KOPT-K1 (cell line): Measurements from ENCODE around the gene METRNL.
"Not testable (repeated sequence)": the region's sequence is repeated elsewhere in the genome, so short reads cannot be mapped to it uniquely, and the experiment has no call there.

Experiments
- H3K27ac ChIP-seq: fragments of 200-600 bp; sonication (generic); 2 replicates; pipeline ENCODE4 v1.5.1; 2016; ENCODE audit warnings: antibody characterized with exemption, mild to moderate bottlenecking, low read depth, low read length; ENCODE audit not compliant: poor library complexity, severe bottlenecking
- H3K36me3 ChIP-seq: fragments of 200-600 bp; sonication (generic); 2 replicates; pipeline ENCODE4 v1.5.1; 2017; ENCODE audit warnings: antibody characterized with exemption, mild to moderate bottlenecking, low read length, moderate library complexity; ENCODE audit not compliant: insufficient read depth
- H3K9me3 ChIP-seq: fragments of 200-600 bp; sonication (generic); 2 replicates; pipeline ENCODE4 v1.5.1; 2017; ENCODE audit warnings: antibody characterized with exemption, low read length, mild to moderate bottlenecking; ENCODE audit not compliant: insufficient read depth, poor library complexity, severe bottlenecking

The METRNL gene

GRCh38 chr17:83046448-83047181 is 32.8 kb upstream of the METRNL start:
- peaks cover 48% of the 10 kb centered on the region for H3K9me3 ChIP-seq
- H3K27ac ChIP-seq, result no peak overlapping the region
- peaks cover 29% of the 10 kb centered on the region for H3K36me3 ChIP-seq

GRCh38 chr17:83047182-83047478 is 32.3 kb upstream of the METRNL start:
- peaks cover 24% of the 10 kb centered on the region for H3K36me3 ChIP-seq
- H3K9me3 ChIP-seq, result peaks cover 43% of the 10 kb centered on the region
- no peak overlapping the region for H3K27ac ChIP-seq

GRCh38 chr17:83047818-83048475 is 31.5 kb upstream of the METRNL start:
- peaks cover 35% of the 10 kb centered on the region for H3K9me3 ChIP-seq
- H3K27ac ChIP-seq, result peak overlapping the region; percentile 55
- H3K36me3 ChIP-seq, result peaks cover 20% of the 10 kb centered on the region

DNA sequence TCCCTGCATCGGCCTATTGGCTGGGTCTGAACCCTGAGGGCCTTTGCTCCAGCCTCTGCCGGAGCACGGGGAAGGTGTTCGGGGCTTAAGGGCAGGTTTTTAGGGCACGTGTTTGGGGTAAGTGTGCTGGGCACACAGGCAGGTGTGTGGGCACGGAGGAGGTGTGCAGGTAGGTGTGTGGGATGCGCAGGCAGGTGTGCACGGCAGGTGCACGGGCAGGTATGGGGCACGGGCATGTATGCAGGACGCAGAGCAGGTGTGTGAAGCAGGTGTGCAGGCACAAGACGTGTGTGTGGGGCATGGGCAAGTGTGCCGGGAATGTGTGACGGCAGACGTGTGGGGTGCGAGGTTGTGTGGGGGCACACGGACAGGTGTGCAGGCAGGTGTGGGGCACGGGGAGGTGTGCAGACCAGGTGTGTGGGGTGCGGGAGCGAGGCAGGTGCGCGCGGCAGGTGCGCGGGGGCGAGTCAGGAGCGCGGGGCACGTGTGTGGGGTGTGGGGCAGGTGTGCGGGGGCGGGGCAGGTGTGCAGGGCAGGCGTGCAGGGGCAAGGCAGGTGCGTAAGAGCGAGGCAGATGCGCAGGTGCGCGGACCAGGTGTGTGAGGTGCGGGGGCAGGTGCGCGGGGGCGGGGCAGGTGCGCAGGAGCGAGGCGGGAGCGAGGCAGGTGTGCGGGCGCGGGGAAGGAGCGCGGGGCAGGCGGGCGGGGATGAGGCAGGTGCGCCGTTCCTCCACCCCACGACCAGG is 28.6 kb upstream of the METRNL start:
- peaks cover 32% of the 10 kb centered on the region for H3K9me3 ChIP-seq
- H3K27ac ChIP-seq, result peak overlapping the region; percentile 78
- peaks cover 20% of the 10 kb centered on the region for H3K36me3 ChIP-seq

- peaks cover 27% of the 10 kb centered on the region for H3K9me3 ChIP-seq
- peaks cover 14% of the 10 kb centered on the region for H3K36me3 ChIP-seq
- H3K27ac ChIP-seq, result peak overlapping the region; percentile 78
Measured at GRCh38 chr17:83051396-83052240, 27.8 kb upstream of the METRNL start.

- Histone ChIP-seq H3K36me3 (peaks cover 8% of the 10 kb centered on the region), H3K27ac (peak overlapping the region; percentile 71), H3K9me3 (peaks cover 21% of the 10 kb centered on the region)
Measured at GRCh38 chr17:83052241-83052564, 27.2 kb upstream of the METRNL start.

- peaks cover 14% of the 10 kb centered on the region for H3K9me3 ChIP-seq
- H3K36me3 ChIP-seq, result peaks cover 2% of the 10 kb centered on the region
- H3K27ac ChIP-seq, result no peak overlapping the region
Measured at GRCh38 chr17:83053021-83053681, 26.3 kb upstream of the METRNL start.

- Histone ChIP-seq H3K9me3 (peaks cover 9% of the 10 kb centered on the region), H3K27ac (no peak overlapping the region)
Measured at GRCh38 chr17:83053739-83054451, 25.5 kb upstream of the METRNL start.

DNA sequence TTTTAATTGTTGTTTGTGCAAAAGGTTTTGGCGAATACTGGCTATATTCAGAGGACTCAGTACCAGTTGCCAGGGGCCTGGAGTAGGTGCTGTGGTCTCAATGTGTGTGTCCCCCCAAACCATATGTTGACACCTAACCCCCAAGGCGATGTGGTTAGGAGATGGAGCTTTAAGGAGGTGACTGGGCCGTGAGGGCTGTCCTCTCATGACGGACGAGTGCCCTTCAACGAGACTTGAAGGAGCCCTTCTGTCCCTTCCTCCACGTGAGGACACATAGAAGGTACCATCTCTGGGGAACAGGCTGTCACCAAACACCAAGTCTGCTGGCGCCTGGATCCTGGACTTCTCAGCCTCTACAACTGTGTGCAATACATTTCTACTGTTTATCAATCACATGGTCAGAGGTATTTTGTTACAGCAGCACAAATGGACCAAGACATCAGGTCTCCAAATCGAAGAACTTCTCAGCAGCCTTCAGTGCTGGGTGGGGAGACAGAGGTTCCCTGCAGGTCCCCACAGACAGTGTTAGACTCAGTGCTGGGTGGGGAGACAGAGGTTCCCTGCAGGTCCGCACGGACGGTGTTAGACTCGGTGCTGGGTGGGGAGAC is 24.8 kb upstream of the METRNL start:
- H3K27ac ChIP-seq, result no peak overlapping the region
- H3K9me3 ChIP-seq, result peaks cover 9% of the 10 kb centered on the region
- no peaks in the 10 kb centered on the region for H3K36me3 ChIP-seq

More at GRCh38 chr17:83053739-83054451, 25.5 kb upstream of the METRNL start:
- no peaks in the 10 kb centered on the region for H3K36me3 ChIP-seq

DNA sequence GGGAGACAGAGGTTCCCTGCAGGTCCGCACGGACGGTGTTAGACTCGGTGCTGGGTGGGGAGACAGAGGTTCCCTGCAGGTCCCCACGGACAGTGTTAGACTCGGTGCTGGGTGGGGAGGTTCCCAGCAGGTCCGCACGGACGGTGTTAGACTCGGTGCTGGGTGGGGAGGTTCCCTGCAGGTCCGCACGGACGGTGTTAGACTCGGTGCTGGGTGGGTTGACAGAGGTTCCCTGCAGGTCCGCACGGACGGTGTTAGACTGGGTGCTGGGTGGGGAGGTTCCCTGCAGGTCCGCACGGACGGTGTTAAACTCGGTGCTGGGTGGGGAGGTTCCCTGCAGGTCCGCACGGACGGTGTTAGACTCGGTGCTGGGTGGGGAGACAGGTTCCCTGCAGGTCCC is 24.2 kb upstream of the METRNL start:
- H3K27ac ChIP-seq, H3K9me3 ChIP-seq, H3K36me3 ChIP-seq: not testable (repeated sequence)

DNA sequence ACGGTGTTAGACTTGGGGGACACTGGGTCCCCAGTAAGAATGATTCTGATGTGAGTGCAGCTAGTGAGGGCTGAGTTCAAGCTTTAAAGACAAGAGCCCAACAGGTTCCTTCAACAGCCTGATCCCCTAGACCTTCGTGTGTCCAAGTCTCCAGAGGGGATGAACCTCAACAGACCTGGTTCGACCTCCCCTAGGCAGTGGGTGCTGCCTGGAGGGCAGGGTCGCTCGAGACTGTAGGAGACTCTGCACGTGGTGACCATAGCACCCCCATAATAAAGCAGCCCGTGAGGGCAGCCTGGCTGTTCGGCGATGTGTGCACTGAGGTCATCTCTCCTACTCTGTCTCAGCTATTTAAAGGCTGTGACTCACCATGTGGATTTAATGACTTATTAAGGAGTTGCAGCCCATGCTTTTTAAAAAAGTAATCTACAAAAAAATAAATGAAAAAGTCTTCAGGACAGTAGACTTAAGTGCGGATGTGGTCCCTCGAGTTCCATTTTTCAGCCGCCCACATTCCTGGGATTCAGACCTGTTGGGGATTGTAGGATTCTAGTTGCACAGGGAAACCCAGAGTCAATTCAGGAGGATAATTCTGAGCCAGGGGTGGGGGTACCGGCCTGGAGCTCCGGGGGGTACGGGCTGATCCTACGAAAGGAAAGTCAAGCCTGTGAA is 23.4 kb upstream of the METRNL start:
- no peak overlapping the region for H3K27ac ChIP-seq
- no peaks in the 10 kb centered on the region for H3K36me3 ChIP-seq
- H3K9me3 ChIP-seq, result no peaks in the 10 kb centered on the region

GRCh38 chr17:83056583-83057396 is 22.6 kb upstream of the METRNL start:
- no peaks in the 10 kb centered on the region for H3K36me3 ChIP-seq
- H3K27ac ChIP-seq, result no peak overlapping the region
- H3K9me3 ChIP-seq, result no peaks in the 10 kb centered on the region

- no peaks in the 10 kb centered on the region for H3K36me3 ChIP-seq
- no peak overlapping the region for H3K27ac ChIP-seq
- H3K9me3 ChIP-seq, result no peaks in the 10 kb centered on the region
Measured at GRCh38 chr17:83057397-83057761, 22.0 kb upstream of the METRNL start.
